Measurements from ENCODE around the gene TSPAN11.

DNA sequence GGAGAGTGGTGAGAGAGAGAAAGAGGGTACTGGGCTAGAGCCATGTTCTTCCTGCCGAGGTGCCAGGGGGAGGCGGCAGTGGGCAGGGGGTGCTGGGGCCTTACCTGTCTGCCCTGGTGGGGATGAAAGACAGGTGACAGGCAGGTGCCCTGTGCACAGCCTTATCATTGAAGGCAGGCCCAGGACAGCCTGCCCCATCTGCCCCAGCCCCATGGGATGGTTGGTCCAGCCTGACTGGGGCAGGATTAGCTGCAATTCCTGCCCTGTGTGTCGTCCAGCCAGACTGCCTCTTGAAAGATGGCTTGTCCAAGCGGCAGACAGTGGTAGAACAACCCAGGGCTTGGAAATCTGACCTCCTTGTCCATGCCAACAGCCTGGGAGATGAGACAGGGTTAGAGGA is 67.2 kb downstream of the TSPAN11 start:
- TF ChIP-seq POLR2A (IDR thresholded peaks at IDR 0.05) (no peak), CTCF (IDR thresholded peaks at IDR 0.05) (no peak)

All from body of pancreas (tissue), 4 donors.